Mesenchymal stem cell (in vitro differentiated cells and primary cell): ENCODE measurements around the gene TAF11.

Source experiments
- DNase-seq: peaks from one replicate; pipeline ENCODE4 v3.0.0-alpha.2; 2013
- H2AFZ ChIP-seq: one replicate; pipeline ENCODE4 v1.6.1; 2013; ENCODE audit warnings: low read depth, mild to moderate bottlenecking, control low read depth, inconsistent platforms, low read length, moderate library complexity
- H2AK5ac ChIP-seq: 2 replicates; pipeline ENCODE4 v1.6.1; 2013; ENCODE audit warnings: low read length, moderate library complexity, mild to moderate bottlenecking, inconsistent platforms; ENCODE audit not compliant: severe bottlenecking
- H2BK120ac ChIP-seq: one replicate; pipeline ENCODE4 v1.6.1; 2013; ENCODE audit warnings: low read depth, mild to moderate bottlenecking, inconsistent platforms, low read length, moderate library complexity
- H2BK12ac ChIP-seq, 2 experiments: one replicate each; pipeline ENCODE4 v1.6.1; 2013; ENCODE audit warnings: inconsistent platforms in 2 of 2, low read length in 2 of 2, mild to moderate bottlenecking in 2 of 2, moderate library complexity in 2 of 2, control low read depth in 1 of 2
- H2BK15ac ChIP-seq: one replicate; pipeline ENCODE4 v1.6.1; 2013; ENCODE audit warnings: mild to moderate bottlenecking, low read depth, inconsistent platforms; ENCODE audit not compliant: poor library complexity, severe bottlenecking
- H2BK5ac ChIP-seq: 2 replicates; pipeline ENCODE4 v1.6.1; 2013; ENCODE audit warnings: low read depth, mild to moderate bottlenecking, low read length, control low read depth, inconsistent platforms; ENCODE audit not compliant: poor library complexity, severe bottlenecking
- H3K14ac ChIP-seq, 2 experiments: one replicate each; pipeline ENCODE4 v1.6.1; 2013; ENCODE audit warnings: inconsistent platforms in 2 of 2, low read length in 2 of 2, control low read depth in 1 of 2, mild to moderate bottlenecking in 1 of 2, moderate library complexity in 1 of 2
- H3K18ac ChIP-seq, 2 experiments: one replicate each; pipeline ENCODE4 v1.6.1; 2013; ENCODE audit warnings: inconsistent platforms in 2 of 2, low read length in 2 of 2, control low read depth in 1 of 2, low read depth in 1 of 2, mild to moderate bottlenecking in 1 of 2
- H3K23ac ChIP-seq, 2 experiments: one replicate each; pipeline ENCODE4 v1.6.1; 2013; ENCODE audit warnings: inconsistent platforms in 2 of 2, low read length in 2 of 2, mild to moderate bottlenecking in 2 of 2, moderate library complexity in 2 of 2, control low read depth in 1 of 2
- H3K27ac ChIP-seq: 2 replicates; pipeline ENCODE4 v1.5.1; 2013; ENCODE audit warnings: mild to moderate bottlenecking, moderate library complexity, low read length, control low read depth, inconsistent platforms; ENCODE audit not compliant: poor library complexity, severe bottlenecking
- H3K27me3 ChIP-seq, 2 experiments: 2 replicates each; pipeline versions ENCODE4 v1.6.1 to v1.7.0; 2013; ENCODE audit warnings: low read length in 2 of 2, mild to moderate bottlenecking in 2 of 2, moderate library complexity in 2 of 2, control low read depth in 1 of 2, inconsistent platforms in 1 of 2; ENCODE audit not compliant: control insufficient read depth in 1 of 2, insufficient read depth in 1 of 2
- H3K36me3 ChIP-seq, 2 experiments: 2 replicates each; pipeline versions ENCODE4 v1.6.1 to v1.7.0; 2013; ENCODE audit warnings: low read length in 2 of 2, control low read depth in 1 of 2, inconsistent platforms in 1 of 2, low read depth in 1 of 2, mild to moderate bottlenecking in 1 of 2; ENCODE audit not compliant: insufficient read depth in 2 of 2, control insufficient read depth in 1 of 2
- H3K4ac ChIP-seq, 2 experiments: one replicate each; pipeline ENCODE4 v1.6.1; 2013; ENCODE audit warnings: inconsistent platforms in 2 of 2, low read length in 2 of 2, mild to moderate bottlenecking in 2 of 2, moderate library complexity in 2 of 2, control low read depth in 1 of 2, low read depth in 1 of 2
- H3K4me1 ChIP-seq: 2 replicates; pipeline ENCODE4 v1.6.1; 2013; ENCODE audit warnings: low read depth, low read length, control low read depth; ENCODE audit not compliant: control insufficient read depth, insufficient read depth
- H3K4me2 ChIP-seq: 2 replicates; pipeline ENCODE4 v1.6.1; 2013; ENCODE audit warnings: low read length, mild to moderate bottlenecking, inconsistent platforms; ENCODE audit not compliant: poor library complexity, severe bottlenecking
- H3K4me3 ChIP-seq, 2 experiments: 2 replicates each; pipeline versions ENCODE4 v1.5.1 to v1.7.0; 2013; ENCODE audit warnings: low read length in 2 of 2, mild to moderate bottlenecking in 2 of 2, control low read depth in 1 of 2, low read depth in 1 of 2; ENCODE audit not compliant: insufficient read depth in 1 of 2
- H3K79me1 ChIP-seq: replicated peaks from 2 replicates; pipeline ENCODE4 v1.6.1; 2013; ENCODE audit warnings: mild to moderate bottlenecking, control low read depth, low read length, inconsistent platforms; ENCODE audit not compliant: poor library complexity, severe bottlenecking
- H3K9ac ChIP-seq: 2 replicates; pipeline ENCODE4 v1.7.0; 2013; ENCODE audit warnings: mild to moderate bottlenecking, low read length, moderate library complexity
- H3K9me3 ChIP-seq: 2 replicates; pipeline ENCODE4 v1.7.0; 2013; ENCODE audit warnings: mild to moderate bottlenecking, low read length; ENCODE audit not compliant: control insufficient read depth
- H4K8ac ChIP-seq: one replicate; pipeline ENCODE4 v1.6.1; 2013; ENCODE audit warnings: inconsistent platforms, mild to moderate bottlenecking, low read length, moderate library complexity
- H4K91ac ChIP-seq: one replicate; pipeline ENCODE4 v1.6.1; 2013; ENCODE audit warnings: mild to moderate bottlenecking, low read length, inconsistent platforms
- WGBS: methylation state at CpG from one replicate; pipeline ENCODE4 v1.1.7; 2013; ENCODE audit warnings: mixed read lengths; 5-methylcytosine and 5-hydroxymethylcytosine counted together

The TAF11 gene

DNA sequence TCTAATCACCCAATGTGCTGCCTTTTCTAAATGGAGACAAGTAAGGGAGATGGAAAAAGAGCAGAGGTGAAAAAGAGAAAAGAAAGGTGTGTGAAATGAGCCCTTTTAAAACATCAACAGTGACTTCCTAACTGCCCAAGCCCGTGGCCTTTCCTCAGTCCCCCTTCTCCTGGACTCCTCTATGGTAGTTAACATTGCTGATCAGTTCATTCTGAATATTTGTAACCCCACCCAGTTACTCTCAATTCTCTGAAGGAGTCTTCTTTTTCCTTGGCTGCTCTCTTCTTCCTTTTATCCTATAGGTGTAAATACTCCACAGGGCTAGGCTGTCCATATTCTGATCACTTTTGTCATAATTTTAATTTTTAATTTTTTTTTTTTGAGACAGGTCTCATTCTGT is 27.1 kb downstream of the TAF11 start:
- 92% methylated on average over 1 of the region's 1 CpG for WGBS
- no peaks in the 10 kb centered on the region for H3K27me3 ChIP-seq
- no peaks in the 10 kb centered on the region for H3K4me1 ChIP-seq

DNA sequence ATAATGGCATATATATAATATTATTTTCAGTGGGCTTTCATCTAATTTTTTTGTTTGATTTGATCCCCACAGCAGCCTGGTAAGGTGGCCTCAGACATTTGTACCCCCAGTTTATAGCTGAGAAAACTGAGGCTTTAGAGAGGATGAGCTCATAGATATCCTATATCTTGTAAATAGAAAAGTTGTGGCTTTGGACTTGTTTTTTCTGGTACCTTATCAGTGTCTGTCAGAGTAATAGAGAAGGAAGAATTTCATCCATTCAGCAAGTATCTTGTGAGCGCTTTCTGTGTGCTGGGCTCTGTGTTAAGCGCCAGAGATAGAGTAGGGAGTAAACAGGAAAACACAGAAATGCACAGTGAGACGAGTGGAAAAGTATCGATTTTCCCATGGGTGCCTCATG is 27.9 kb downstream of the TAF11 start:
- H2BK15ac ChIP-seq = no peak overlapping the region
- no peaks in the 10 kb centered on the region for H3K9me3 ChIP-seq
- H3K27me3 ChIP-seq = no peaks in the 10 kb centered on the region
- no peak overlapping the region for H3K27ac ChIP-seq
- H3K36me3 ChIP-seq = peaks cover 26 to 49% of the 10 kb centered on the region in 2 experiments
- no peak for DNase-seq
- no peak overlapping the region for H3K23ac ChIP-seq
- 77% methylated on average over 4 of the region's 4 CpGs for WGBS
- H2BK120ac ChIP-seq = no peak overlapping the region
- H3K14ac ChIP-seq = no peak overlapping the region
- no peak overlapping the region for H3K4me2 ChIP-seq
- H3K4me1 ChIP-seq = no peaks in the 10 kb centered on the region
- no peak overlapping the region for H3K18ac ChIP-seq
- no peak overlapping the region for H3K9ac ChIP-seq
- no peak overlapping the region for H2BK5ac ChIP-seq
- H4K91ac ChIP-seq = no peak overlapping the region
- H3K4me3 ChIP-seq = no peak overlapping the region
- H2BK12ac ChIP-seq = no peak overlapping the region
- no peak overlapping the region for H2AK5ac ChIP-seq
- no peaks in the 10 kb centered on the region for H3K79me1 ChIP-seq
- no peak overlapping the region for H4K8ac ChIP-seq
- H2AFZ ChIP-seq = no peak overlapping the region
- H3K4ac ChIP-seq = no peak overlapping the region

More for the DNA sequence above, 27.1 kb downstream of the TAF11 start:
- no peaks in the 10 kb centered on the region for H3K9me3 ChIP-seq
- H3K4me2 ChIP-seq = no peak overlapping the region
- no peak overlapping the region for H2AFZ ChIP-seq
- H3K14ac ChIP-seq = no peak overlapping the region
- no peak overlapping the region for H2AK5ac ChIP-seq
- H4K8ac ChIP-seq = no peak overlapping the region
- H3K79me1 ChIP-seq = no peaks in the 10 kb centered on the region
- H2BK120ac ChIP-seq = no peak overlapping the region
- H3K4ac ChIP-seq = no peak overlapping the region
- no peak overlapping the region for H2BK5ac ChIP-seq
- peaks cover 23 to 46% of the 10 kb centered on the region in 2 experiments for H3K36me3 ChIP-seq
- H2BK12ac ChIP-seq = no peak overlapping the region
- H4K91ac ChIP-seq = no peak overlapping the region
- DNase-seq = no peak
- H3K23ac ChIP-seq = no peak overlapping the region
- H3K27ac ChIP-seq = no peak overlapping the region
- no peak overlapping the region for H3K4me3 ChIP-seq
- no peak overlapping the region for H2BK15ac ChIP-seq
- H3K9ac ChIP-seq = no peak overlapping the region
- H3K18ac ChIP-seq = no peak overlapping the region

DNA sequence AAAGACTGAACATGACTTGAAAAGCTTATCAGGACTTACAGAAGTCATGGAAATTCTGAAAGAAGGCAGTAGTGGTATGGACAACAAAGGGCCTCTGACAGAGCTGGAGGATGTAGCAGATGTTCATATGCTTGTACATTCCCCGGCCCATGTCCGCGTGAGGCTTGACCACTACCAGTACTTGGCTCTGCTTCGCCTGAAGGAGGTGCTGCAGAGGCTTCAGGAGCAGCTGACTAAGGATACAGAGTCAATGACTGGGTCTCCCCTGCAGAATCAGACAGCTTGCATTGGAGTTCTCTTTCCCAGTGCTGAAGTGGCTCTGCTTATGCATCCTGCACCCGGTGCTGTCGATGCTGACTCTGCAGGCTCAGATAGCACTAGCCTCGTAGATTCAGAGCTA is 29.2 kb downstream of the TAF11 start:
- Histone ChIP-seq H3K4me2 (no peak overlapping the region), H3K14ac (no peak overlapping the region), H4K91ac (no peak overlapping the region), H2BK120ac (no peak overlapping the region), H2BK12ac (no peak overlapping the region), H2AK5ac (no peak overlapping the region), H4K8ac (no peak overlapping the region), H3K36me3 (peaks cover 26 to 44% of the 10 kb centered on the region in 2 experiments), H3K18ac (no peak overlapping the region), H2BK5ac (no peak overlapping the region), H2BK15ac (no peak overlapping the region), H3K27me3 (no peaks in the 10 kb centered on the region), H3K79me1 (no peaks in the 10 kb centered on the region), H3K23ac (no peak overlapping the region), H3K4me3 (no peak overlapping the region), H3K27ac (no peak overlapping the region), H3K4me1 (no peaks in the 10 kb centered on the region), H2AFZ (no peak overlapping the region), H3K9ac (no peak overlapping the region), H3K9me3 (no peaks in the 10 kb centered on the region), H3K4ac (no peak overlapping the region)
- WGBS = 95% methylated on average over 7 of the region's 7 CpGs
- no peak for DNase-seq

DNA sequence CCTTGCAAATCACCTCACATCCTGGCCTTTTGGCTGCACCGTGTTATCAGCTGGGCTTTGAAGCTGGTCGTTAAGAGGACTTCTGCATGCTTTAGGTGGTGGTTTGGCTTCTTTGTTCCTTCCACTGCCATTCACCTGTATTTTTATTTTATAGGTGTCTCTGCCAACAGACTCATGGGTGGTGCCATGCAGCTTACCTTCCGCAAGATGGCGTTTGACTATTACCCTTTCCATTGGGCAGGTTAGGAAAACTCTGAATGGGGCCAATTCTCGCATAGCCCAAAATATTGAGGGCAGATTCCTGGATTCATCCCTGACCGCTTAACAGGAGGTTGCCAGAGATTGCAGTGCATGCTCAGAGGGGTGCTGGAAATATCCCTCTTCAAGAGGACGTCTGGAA is 32.4 kb downstream of the TAF11 start:
- H3K79me1 ChIP-seq = no peaks in the 10 kb centered on the region
- peaks cover 30 to 44% of the 10 kb centered on the region in 2 experiments for H3K36me3 ChIP-seq
- no peak overlapping the region for H3K27ac ChIP-seq
- H2BK120ac ChIP-seq = no peak overlapping the region
- H3K4ac ChIP-seq = no peak overlapping the region
- H2BK5ac ChIP-seq = no peak overlapping the region
- H3K4me1 ChIP-seq = peaks cover 4% of the 10 kb centered on the region
- no peak overlapping the region for H3K4me2 ChIP-seq
- no peak overlapping the region for H3K9ac ChIP-seq
- no peak overlapping the region for H3K23ac ChIP-seq
- H4K91ac ChIP-seq = no peak overlapping the region
- no peaks in the 10 kb centered on the region for H3K9me3 ChIP-seq
- no peak for DNase-seq
- H2AK5ac ChIP-seq = no peak overlapping the region
- no peak overlapping the region for H3K14ac ChIP-seq
- no peak overlapping the region for H4K8ac ChIP-seq
- H3K18ac ChIP-seq = no peak overlapping the region
- no peak overlapping the region for H2AFZ ChIP-seq
- H2BK15ac ChIP-seq = no peak overlapping the region
- H3K4me3 ChIP-seq = no peak overlapping the region
- 83% methylated on average over 7 of the region's 7 CpGs for WGBS
- no peaks in the 10 kb centered on the region for H3K27me3 ChIP-seq
- H2BK12ac ChIP-seq = no peak overlapping the region
